HCT116 (cell line): ENCODE data around the gene CLN6. TPM values are rescaled to one million over a fixed set of nuclear protein-coding genes. Genes with fewer than 3 reads are reported as not detected.
"Not testable (repeated sequence)": the region's sequence is repeated elsewhere in the genome, so short reads cannot be mapped to it uniquely, and the experiment has no call there.

Experiments
- ATAC-seq: fragments of 200-7000 bp; cut with Tn5 transposase; 2 replicates; pipeline ENCODE4 v1.9.1; 2020; ENCODE audit warnings: mild to moderate bottlenecking, moderate library complexity
- BruUV-seq: library from RNA; stranded (reverse); fragments of 400-500 nt; replicated peaks from 2 replicates; lab custom pipeline; 2021; lab: Mats Ljungman, UMichigan
- CTCF ChIA-PET: fragments of 300-600 bp; sonication (Branson Sonifier 250); formaldehyde crosslinking; loops from one replicate; lab custom pipeline; 2021; ENCODE audit warnings: antibody characterized with exemption; lab: Charles Lee
- POLR2A ChIA-PET: fragments of 300-600, 350-600 bp; sonication (Branson Sonifier 250); formaldehyde crosslinking; loops from one replicate; lab custom pipeline; 2021; ENCODE audit warnings: antibody characterized with exemption; lab: Charles Lee
- RAD21 ChIA-PET, 2 experiments: fragments of 300-600 bp; sonication (Branson Sonifier 250); formaldehyde crosslinking; loops; one replicate each; lab custom pipeline; 2023; ENCODE audit warnings: low total read pairs in 2 of 2; ENCODE audit not compliant: uncharacterized antibody in 2 of 2, unreplicated experiment in 2 of 2, low non-redundant PET in 1 of 2; lab: Charles Lee
- DNase-seq: peaks from one replicate; pipeline ENCODE4 v3.0.0-alpha.2; 2010; ENCODE audit warnings: low read depth, low spot score
- H2AFZ ChIP-seq: fragments of 200-600 bp; shearing (Covaris generic), sonication (generic); 2 replicates; pipeline ENCODE4 v1.6.1; 2017; ENCODE audit warnings: low read depth, mixed run types, mixed read lengths, antibody characterized with exemption, low read length; ENCODE audit not compliant: poor library complexity, severe bottlenecking
- H3K27ac ChIP-seq: 2 replicates; pipeline ENCODE4 v1.5.1; 2012; ENCODE audit warnings: low read depth, low read length
- H3K27me3 ChIP-seq: fragments of 200-600 bp; sonication (generic); 2 replicates; pipeline ENCODE4 v1.6.1; 2016; ENCODE audit warnings: mixed run types, low read length, mixed read lengths; ENCODE audit not compliant: insufficient read depth
- H3K36me3 ChIP-seq, 2 experiments: fragments of 200-500 bp in 1 of 2; fragments of 200-600 bp in 1 of 2; sonication (Bioruptor generic) in 1 of 2; sonication (generic) in 1 of 2; 2 replicates each; pipeline versions ENCODE4 v1.5.1 to v1.6.1; 2014 to 2016; ENCODE audit warnings: low read length in 2 of 2, inconsistent platforms in 1 of 2, mixed read lengths in 1 of 2, mixed run types in 1 of 2; ENCODE audit not compliant: insufficient read depth in 2 of 2, control insufficient read depth in 1 of 2
- H3K4me1 ChIP-seq, 2 experiments: fragments of 200-600 bp in 1 of 2; sonication (generic) in 1 of 2; 2 replicates each; pipeline versions ENCODE4 v1.5.1 to v1.6.1; 2012 to 2017; ENCODE audit warnings: low read length in 2 of 2, inconsistent platforms in 1 of 2, mild to moderate bottlenecking in 1 of 2, mixed read lengths in 1 of 2, mixed run types in 1 of 2, moderate library complexity in 1 of 2; ENCODE audit not compliant: insufficient read depth in 2 of 2, control insufficient read depth in 1 of 2
- H3K4me2 ChIP-seq: fragments of 200-600 bp; sonication (generic); 2 replicates; pipeline ENCODE4 v1.6.1; 2017; ENCODE audit warnings: mixed run types, low read length, mixed read lengths
- H3K4me3 ChIP-seq, 2 experiments: fragments of 200-600 bp in 1 of 2; sonication (generic) in 1 of 2; replicated peaks in 1 of 2; 2 replicates each; pipeline ENCODE4 v1.5.1; 2011 to 2016; ENCODE audit warnings: low read length in 2 of 2, control low read depth in 1 of 2, low read depth in 1 of 2, mild to moderate bottlenecking in 1 of 2, mixed read lengths in 1 of 2, mixed run types in 1 of 2
- H3K79me2 ChIP-seq: fragments of 200-600 bp; sonication (generic); 2 replicates; pipeline ENCODE4 v1.6.1; 2017; ENCODE audit warnings: mild to moderate bottlenecking, mixed run types, low read length, moderate library complexity, mixed read lengths; ENCODE audit not compliant: insufficient read depth
- H3K9ac ChIP-seq: fragments of 200-600 bp; sonication (generic); 2 replicates; pipeline ENCODE4 v1.6.1; 2016; ENCODE audit warnings: low read length, mixed read lengths
- H3K9me2 ChIP-seq: fragments of 200-600 bp; sonication (generic), shearing (Covaris generic); 2 replicates; pipeline ENCODE4 v1.6.1; 2017; ENCODE audit warnings: mixed run types, mild to moderate bottlenecking, moderate library complexity; ENCODE audit not compliant: insufficient read depth
- H3K9me3 ChIP-seq, 2 experiments: fragments of 200-500 bp in 1 of 2; fragments of 200-600 bp in 1 of 2; sonication (Bioruptor generic) in 1 of 2; sonication (generic) in 1 of 2; 2 replicates each; pipeline ENCODE4 v1.6.1; 2014 to 2017; ENCODE audit warnings: low read length in 2 of 2, mixed read lengths in 2 of 2, inconsistent platforms in 1 of 2, low read depth in 1 of 2, mild to moderate bottlenecking in 1 of 2, mixed run types in 1 of 2, moderate library complexity in 1 of 2; ENCODE audit not compliant: control insufficient read depth in 1 of 2, insufficient read depth in 1 of 2
- H4K20me1 ChIP-seq: fragments of 200-600 bp; sonication (generic), shearing (Covaris generic); 2 replicates; pipeline ENCODE4 v1.6.1; 2017; ENCODE audit warnings: mixed run types, mild to moderate bottlenecking, moderate library complexity; ENCODE audit not compliant: insufficient read depth
- CBX3 ChIP-seq: IDR thresholded peaks from 2 replicates; pipeline ENCODE4 v1.6.1; 2012; ENCODE audit warnings: low read depth
- CEBPB ChIP-seq: IDR thresholded peaks from 2 replicates; pipeline ENCODE4 v1.6.1; 2012; ENCODE audit warnings: low read depth
- ELF1 ChIP-seq: IDR thresholded peaks from 2 replicates; pipeline ENCODE4 v1.6.1; 2012; ENCODE audit warnings: low read depth, borderline replicate concordance
- EZH2 ChIP-seq: fragments of 200-600 bp; sonication (generic); IDR thresholded peaks from 2 replicates; pipeline ENCODE4 v1.6.1; 2017; ENCODE audit warnings: antibody characterized with exemption, mixed run types
- FOSL1 ChIP-seq: IDR thresholded peaks from 2 replicates; pipeline ENCODE4 v1.6.1; 2012; ENCODE audit warnings: low read depth
- POLR2A ChIP-seq: IDR thresholded peaks from 2 replicates; pipeline ENCODE4 v1.7.0; 2011; ENCODE audit warnings: borderline replicate concordance; ENCODE audit not compliant: insufficient read depth, insufficient read length; ENCODE audit errors: extremely low read depth
- TCF7L2 ChIP-seq: IDR thresholded peaks from 2 replicates; pipeline ENCODE4 v1.7.0; 2011; ENCODE audit warnings: borderline replicate concordance, inconsistent platforms; ENCODE audit not compliant: insufficient read depth, insufficient read length; ENCODE audit errors: extremely low read depth
- YY1 ChIP-seq: IDR thresholded peaks from 2 replicates; pipeline ENCODE4 v1.6.1; 2011; ENCODE audit warnings: low read length, low read depth, moderate library complexity, mild to moderate bottlenecking; ENCODE audit not compliant: insufficient replicate concordance; ENCODE audit errors: extremely low read depth
- ZFX ChIP-seq: fragments of 450-650 bp; IDR thresholded peaks from 2 replicates; pipeline ENCODE4 v1.6.1; 2017
- ZNF274 ChIP-seq: fragments of 200-500 bp; sonication (Bioruptor generic); IDR thresholded peaks from 2 replicates; pipeline ENCODE4 v1.6.1; 2014; ENCODE audit warnings: mild to moderate bottlenecking, low read depth, low read length, inconsistent platforms
- intact Hi-C: fragments of 100-400 bp; cut with micrococcal nuclease; formaldehyde crosslinking; loops from 2 replicates; pipeline ENCODE4 v1.10.0; 2022
- total RNA-seq: library from RNA; stranded (reverse); gene quantifications from one replicate; pipeline ENCODE4 v1.2.1, GENCODE V29; 2021; ENCODE audit not compliant: unreplicated experiment
- TF ChIP-seq, protein P1 (sequence below): IDR thresholded peaks from 2 replicates; pipeline ENCODE4 v1.6.1; 2012; ENCODE audit warnings: low read depth
- TF ChIP-seq, protein P2 (sequence below), 3 experiments: fragments of 200-600 bp in 1 of 3; sonication (generic) in 1 of 3; IDR thresholded peaks in 2 of 3; conservative IDR thresholded peaks in 1 of 3; 2 replicates each; pipeline ENCODE4 v1.5.1; 2012 to 2017; ENCODE audit warnings: low read depth in 2 of 3, low read length in 2 of 3, antibody characterized with exemption in 1 of 3, borderline replicate concordance in 1 of 3, control low read depth in 1 of 3, mild to moderate bottlenecking in 1 of 3, mixed read lengths in 1 of 3, mixed run types in 1 of 3, moderate library complexity in 1 of 3; ENCODE audit not compliant: insufficient read depth in 1 of 3

CLN6 gene
- total RNA-seq, 1 experiment from 2014 or later, result 44.1 TPM

DNA sequence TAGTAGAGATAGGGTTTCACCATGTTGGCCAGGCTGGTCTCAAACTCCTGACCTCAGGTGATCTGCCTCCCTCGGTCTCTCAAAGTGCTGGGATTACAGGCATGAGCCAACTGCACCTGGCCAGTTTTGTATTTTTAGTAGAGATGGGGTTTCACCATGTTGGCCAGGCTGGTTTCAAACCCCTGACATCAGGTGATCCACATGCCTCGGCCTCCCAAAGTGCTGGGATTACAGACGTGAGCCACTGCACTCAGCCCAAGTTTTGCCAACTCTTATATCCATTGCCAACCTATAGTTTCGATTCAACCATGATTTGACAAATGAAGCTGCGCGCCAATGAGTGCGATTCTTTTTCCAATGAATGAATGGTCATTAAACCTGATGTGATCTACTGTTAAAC is 26.5 kb downstream of the CLN6 start:
- H2AFZ ChIP-seq, BruUV-seq, H3K36me3 ChIP-seq, RAD21 ChIA-PET, H3K4me3 ChIP-seq, ATAC-seq, intact Hi-C loops, H3K27ac ChIP-seq, H4K20me1 ChIP-seq, H3K4me2 ChIP-seq, DNase-seq, CTCF ChIA-PET, H3K9me2 ChIP-seq, H3K9me3 ChIP-seq, POLR2A ChIA-PET, H3K9ac ChIP-seq, H3K27me3 ChIP-seq: not testable (repeated sequence)
- H3K4me1 ChIP-seq, result peaks cover 6 to 20% of the 10 kb centered on the region in 2 experiments; a peak in 3 of 4 replicates
- H3K79me2 ChIP-seq, result peaks cover 23% of the 10 kb centered on the region; the same call in 1 of the 2 replicates

DNA sequence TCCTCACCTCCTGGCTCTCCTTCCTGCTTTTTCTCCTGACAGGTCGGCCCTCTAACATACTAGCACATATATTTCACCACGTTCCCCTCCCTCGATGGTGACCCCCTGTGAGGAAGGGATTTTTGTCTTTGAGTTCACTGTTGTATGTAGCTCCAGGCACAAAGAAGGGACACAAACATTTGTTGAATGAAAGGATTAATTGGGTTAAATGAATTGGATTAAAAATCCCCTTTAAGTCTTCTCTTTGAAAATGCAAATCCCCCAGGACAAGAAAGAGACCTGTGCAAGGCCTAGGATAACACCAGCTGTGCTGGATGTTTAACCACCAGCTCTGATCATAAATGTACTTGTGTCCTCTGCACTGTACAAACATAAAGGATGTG is 27.7 kb downstream of the CLN6 start:
- intact Hi-C loops, result no loop called here
- Histone ChIP-seq H3K4me1 (peaks cover 6 to 20% of the 10 kb centered on the region in 2 experiments; a peak in 3 of 4 replicates), H3K4me3 (no peak overlapping the region), H3K9me2 (no peaks in the 10 kb centered on the region), H3K79me2 (peaks cover 23% of the 10 kb centered on the region; the same call in 1 of the 2 replicates), H3K27me3 (no peaks in the 10 kb centered on the region), H4K20me1 (no peaks in the 10 kb centered on the region), H3K27ac (no peak overlapping the region), H3K36me3 (0 out of 4 replicates have a peak, but pooled peaks cover 0 to 3% of the 10 kb centered on the region in 2 experiments), H3K4me2 (no peak overlapping the region), H3K9me3 (no peaks in the 10 kb centered on the region), H3K9ac (no peak overlapping the region), H2AFZ (no peak overlapping the region)
- no TSS peak for BruUV-seq
- CTCF ChIA-PET, result no interaction called here
- POLR2A ChIA-PET, result interaction anchor here (0.7 kb wide), 1 partner anchor 122 kb away, joined by 3 read pairs; no protein-coding TSS in a partner anchor
- RAD21 ChIA-PET, result no interaction called here
- ATAC-seq, result no peak
- DNase-seq, result no peak
- no peak for TF ChIP-seq FOSL1
- no peak for TF ChIP-seq CEBPB
- TF ChIP-seq, protein P1, sequence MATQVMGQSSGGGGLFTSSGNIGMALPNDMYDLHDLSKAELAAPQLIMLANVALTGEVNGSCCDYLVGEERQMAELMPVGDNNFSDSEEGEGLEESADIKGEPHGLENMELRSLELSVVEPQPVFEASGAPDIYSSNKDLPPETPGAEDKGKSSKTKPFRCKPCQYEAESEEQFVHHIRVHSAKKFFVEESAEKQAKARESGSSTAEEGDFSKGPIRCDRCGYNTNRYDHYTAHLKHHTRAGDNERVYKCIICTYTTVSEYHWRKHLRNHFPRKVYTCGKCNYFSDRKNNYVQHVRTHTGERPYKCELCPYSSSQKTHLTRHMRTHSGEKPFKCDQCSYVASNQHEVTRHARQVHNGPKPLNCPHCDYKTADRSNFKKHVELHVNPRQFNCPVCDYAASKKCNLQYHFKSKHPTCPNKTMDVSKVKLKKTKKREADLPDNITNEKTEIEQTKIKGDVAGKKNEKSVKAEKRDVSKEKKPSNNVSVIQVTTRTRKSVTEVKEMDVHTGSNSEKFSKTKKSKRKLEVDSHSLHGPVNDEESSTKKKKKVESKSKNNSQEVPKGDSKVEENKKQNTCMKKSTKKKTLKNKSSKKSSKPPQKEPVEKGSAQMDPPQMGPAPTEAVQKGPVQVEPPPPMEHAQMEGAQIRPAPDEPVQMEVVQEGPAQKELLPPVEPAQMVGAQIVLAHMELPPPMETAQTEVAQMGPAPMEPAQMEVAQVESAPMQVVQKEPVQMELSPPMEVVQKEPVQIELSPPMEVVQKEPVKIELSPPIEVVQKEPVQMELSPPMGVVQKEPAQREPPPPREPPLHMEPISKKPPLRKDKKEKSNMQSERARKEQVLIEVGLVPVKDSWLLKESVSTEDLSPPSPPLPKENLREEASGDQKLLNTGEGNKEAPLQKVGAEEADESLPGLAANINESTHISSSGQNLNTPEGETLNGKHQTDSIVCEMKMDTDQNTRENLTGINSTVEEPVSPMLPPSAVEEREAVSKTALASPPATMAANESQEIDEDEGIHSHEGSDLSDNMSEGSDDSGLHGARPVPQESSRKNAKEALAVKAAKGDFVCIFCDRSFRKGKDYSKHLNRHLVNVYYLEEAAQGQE, result no peak
- no peak for TF ChIP-seq YY1
- no peak for TF ChIP-seq ZFX
- no peak for TF ChIP-seq TCF7L2
- TF ChIP-seq, protein P2, sequence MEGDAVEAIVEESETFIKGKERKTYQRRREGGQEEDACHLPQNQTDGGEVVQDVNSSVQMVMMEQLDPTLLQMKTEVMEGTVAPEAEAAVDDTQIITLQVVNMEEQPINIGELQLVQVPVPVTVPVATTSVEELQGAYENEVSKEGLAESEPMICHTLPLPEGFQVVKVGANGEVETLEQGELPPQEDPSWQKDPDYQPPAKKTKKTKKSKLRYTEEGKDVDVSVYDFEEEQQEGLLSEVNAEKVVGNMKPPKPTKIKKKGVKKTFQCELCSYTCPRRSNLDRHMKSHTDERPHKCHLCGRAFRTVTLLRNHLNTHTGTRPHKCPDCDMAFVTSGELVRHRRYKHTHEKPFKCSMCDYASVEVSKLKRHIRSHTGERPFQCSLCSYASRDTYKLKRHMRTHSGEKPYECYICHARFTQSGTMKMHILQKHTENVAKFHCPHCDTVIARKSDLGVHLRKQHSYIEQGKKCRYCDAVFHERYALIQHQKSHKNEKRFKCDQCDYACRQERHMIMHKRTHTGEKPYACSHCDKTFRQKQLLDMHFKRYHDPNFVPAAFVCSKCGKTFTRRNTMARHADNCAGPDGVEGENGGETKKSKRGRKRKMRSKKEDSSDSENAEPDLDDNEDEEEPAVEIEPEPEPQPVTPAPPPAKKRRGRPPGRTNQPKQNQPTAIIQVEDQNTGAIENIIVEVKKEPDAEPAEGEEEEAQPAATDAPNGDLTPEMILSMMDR (IDR thresholded peaks at IDR 0.05 in 2 of 3, conservative IDR thresholded peaks at IDR 0.05 in 1 of 3; ENCODE audit: borderline replicate concordance in 1 of 3, insufficient read depth in 1 of 3, low read depth in 2 of 3, low read length in 2 of 3), result no peak
- TF ChIP-seq ELF1, result no peak
- no peak for TF ChIP-seq CBX3
- TF ChIP-seq ZNF274, result no peak
- TF ChIP-seq EZH2, result no peak
- TF ChIP-seq POLR2A, result no peak
